Measurements from ENCODE around the gene ZNF182.

DNA sequence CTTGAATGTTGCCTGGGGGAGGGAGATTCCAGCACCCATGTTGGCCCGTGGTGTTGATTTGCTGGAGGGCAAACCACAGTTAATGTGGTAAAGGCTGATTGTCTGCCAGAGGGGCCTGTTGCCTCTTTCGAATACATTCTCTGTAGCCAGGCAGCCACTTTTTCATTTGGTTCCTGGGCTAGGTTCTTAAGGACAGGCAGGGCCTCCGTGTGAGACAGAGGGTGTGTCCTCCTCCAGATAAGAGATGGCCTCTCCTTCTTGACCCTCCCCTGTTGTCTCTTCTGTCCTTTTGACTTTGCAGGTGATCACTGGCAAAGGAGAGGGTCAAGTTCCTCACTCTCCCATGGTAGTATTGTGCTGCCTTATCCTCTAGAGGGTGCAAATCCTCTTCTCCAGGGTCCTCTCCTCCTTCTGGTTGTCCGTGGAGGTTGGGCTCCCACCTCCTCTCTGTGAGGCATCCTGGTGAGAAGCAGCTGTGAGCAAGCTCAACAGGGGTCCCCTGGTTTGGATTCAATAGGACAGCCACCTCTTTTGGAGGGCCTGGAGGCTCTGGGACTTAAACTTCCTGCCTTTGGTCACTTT is 44.9 kb downstream of the ZNF182 start:
- TF ChIP-seq, protein P1, sequence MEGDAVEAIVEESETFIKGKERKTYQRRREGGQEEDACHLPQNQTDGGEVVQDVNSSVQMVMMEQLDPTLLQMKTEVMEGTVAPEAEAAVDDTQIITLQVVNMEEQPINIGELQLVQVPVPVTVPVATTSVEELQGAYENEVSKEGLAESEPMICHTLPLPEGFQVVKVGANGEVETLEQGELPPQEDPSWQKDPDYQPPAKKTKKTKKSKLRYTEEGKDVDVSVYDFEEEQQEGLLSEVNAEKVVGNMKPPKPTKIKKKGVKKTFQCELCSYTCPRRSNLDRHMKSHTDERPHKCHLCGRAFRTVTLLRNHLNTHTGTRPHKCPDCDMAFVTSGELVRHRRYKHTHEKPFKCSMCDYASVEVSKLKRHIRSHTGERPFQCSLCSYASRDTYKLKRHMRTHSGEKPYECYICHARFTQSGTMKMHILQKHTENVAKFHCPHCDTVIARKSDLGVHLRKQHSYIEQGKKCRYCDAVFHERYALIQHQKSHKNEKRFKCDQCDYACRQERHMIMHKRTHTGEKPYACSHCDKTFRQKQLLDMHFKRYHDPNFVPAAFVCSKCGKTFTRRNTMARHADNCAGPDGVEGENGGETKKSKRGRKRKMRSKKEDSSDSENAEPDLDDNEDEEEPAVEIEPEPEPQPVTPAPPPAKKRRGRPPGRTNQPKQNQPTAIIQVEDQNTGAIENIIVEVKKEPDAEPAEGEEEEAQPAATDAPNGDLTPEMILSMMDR (IDR thresholded peaks at IDR 0.05) = no peak
- TF ChIP-seq POLR2AphosphoS5 (IDR thresholded peaks at IDR 0.05) (no peak), POLR2A (IDR thresholded peaks at IDR 0.05) (no peak)
